NCI-H128 (cell line): Measurements from ENCODE around the gene LEPR.
"Not testable (repeated sequence)": the region's sequence is repeated elsewhere in the genome, so short reads cannot be mapped to it uniquely, and the experiment has no call there.

Experiments used
- DNase-seq: peaks from one replicate; lab custom pipeline; 2025; ENCODE audit not compliant: unreplicated experiment; lab: John Stamatoyannopoulos, UW

Gene LEPR

DNA sequence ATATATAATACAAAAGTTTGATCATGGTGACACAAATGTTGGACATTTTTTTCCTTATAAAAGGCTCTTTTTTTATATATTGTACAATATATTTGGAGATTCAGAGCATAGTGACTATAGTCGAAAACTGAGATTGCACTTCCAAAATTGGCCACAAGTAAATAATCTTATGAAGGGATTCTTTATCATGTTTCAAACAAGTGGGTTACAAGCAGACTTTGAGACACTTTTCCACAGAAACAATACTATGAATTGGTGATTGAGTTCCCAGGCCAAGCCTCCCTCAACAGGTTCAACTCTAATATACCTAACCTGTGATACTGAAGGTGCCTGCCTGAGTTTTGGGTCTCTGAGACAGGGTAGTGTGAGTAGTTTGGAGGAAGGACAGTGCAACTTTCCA is 13.8 kb downstream of the LEPR start:
- no peak for DNase-seq

DNA sequence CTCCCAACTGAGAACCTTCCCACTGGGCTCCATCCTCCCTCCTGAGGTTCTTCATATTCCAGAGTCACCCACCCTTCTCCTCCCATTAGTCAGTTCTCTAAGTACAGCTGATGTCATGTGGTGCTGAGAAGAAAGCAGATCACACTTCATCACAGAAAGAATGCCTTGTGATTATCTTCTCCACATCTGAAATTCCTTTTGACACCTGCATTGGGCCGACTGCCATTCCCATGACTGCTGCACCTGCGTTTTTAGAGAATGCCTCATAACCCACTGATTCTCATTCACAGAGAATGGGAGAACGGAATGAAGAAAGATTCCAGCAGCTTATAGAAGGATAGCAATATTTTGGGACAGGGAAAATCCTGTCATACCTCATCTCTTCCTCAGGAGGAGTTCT is 14.3 kb downstream of the LEPR start:
- no peak for DNase-seq

- no peak for DNase-seq
These were observed 15.5 kb downstream of the LEPR start for GRCh38 chr1:65435987-65436386.

DNA sequence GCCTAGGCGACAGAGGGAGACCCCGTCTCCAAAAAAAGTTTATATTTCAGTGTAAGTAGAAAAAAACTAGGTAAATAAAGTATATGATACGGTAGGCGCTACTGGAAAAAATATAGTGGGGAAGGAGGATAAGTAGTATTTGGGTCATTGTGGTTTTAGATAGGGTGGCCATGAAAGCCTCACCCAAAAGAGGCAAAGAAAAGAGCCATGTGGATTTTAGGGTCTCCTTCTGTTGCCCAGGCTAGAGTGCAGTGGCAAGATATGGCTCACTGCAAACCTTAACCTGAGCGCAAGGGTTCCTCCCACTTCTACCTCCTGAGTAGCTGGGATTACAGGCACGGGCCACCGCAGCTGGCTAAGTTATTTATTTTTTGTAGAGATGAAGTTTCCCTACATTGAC is 17.1 kb downstream of the LEPR start:
- DNase-seq = no peak

GRCh38 chr1:65440322-65440900 is 19.9 kb downstream of the LEPR start:
- DNase-seq = no peak

GRCh38 chr1:65440915-65441314 is 20.4 kb downstream of the LEPR start:
- no peak for DNase-seq

GRCh38 chr1:65441464-65441863 is 21.0 kb downstream of the LEPR start:
- DNase-seq = no peak

- no peak for DNase-seq
These were observed 22.0 kb downstream of the LEPR start for GRCh38 chr1:65442442-65442841.

DNA sequence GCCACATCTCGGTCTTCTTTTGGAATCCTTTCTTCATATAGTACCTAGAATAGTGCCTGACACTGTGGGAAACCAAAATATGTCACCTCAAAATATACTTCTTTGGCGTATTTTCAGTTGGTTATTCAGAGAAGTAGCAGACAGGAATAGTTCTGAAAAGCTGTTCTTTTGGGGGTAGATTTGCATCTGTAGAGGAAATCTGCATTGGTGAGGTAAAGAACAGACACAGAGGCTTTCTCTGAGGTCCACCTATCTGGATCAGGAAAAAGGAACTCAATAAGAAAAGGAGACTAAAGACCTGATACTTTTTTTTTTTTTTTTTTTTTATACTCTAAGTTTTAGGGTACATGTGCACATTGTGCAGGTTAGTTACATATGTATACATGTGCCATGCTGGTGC is 23.2 kb downstream of the LEPR start:
- no peak for DNase-seq

DNA sequence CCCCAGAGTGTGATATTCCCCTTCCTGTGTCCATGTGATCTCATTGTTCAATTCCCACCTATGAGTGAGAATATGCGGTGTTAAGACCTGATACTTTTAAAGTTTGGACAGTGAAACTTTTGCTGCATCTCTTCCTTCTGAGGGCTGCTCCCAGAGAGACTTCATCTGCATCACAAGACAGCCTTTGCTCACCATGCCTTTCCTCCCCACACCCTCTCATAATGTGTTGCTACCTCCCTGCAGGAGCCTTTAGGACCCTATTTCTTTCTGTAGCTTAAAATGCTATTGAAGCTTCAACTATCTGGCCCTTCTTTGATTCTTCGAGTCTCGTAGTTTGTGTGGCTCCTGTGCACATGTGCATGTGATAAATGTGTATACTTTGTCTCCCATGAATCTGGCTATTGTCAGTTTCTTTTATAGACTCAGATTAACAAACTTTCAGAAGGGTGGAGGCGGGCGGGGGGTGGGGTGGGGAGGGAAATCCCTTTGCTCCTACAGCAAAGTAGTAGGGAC is 23.7 kb downstream of the LEPR start:
- DNase-seq = no peak

GRCh38 chr1:65445837-65446236 is 25.4 kb downstream of the LEPR start:
- DNase-seq = no peak

- no peak for DNase-seq
These were observed 28.9 kb downstream of the LEPR start for GRCh38 chr1:65449214-65449823.

DNA sequence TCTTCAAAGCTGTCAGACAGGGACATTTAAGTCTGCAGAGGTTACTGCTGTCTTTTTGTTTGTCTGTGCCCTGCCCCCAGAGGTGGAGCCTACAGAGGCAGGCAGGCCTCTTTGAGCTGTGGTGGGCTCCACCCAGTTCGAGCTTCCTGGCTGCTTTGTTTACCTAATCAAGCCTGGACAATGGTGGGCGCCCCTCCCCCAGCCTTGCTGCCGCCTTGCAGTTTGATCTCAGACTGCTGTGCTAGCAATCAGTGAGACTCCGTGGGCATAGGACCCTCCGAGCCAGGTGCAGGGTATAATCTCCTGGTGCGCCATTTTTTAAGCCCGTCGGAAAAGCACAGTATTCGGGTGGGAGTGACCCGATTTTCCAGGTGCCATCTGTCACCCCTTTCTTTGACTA is 35.2 kb downstream of the LEPR start:
- DNase-seq = not testable (repeated sequence)

DNA sequence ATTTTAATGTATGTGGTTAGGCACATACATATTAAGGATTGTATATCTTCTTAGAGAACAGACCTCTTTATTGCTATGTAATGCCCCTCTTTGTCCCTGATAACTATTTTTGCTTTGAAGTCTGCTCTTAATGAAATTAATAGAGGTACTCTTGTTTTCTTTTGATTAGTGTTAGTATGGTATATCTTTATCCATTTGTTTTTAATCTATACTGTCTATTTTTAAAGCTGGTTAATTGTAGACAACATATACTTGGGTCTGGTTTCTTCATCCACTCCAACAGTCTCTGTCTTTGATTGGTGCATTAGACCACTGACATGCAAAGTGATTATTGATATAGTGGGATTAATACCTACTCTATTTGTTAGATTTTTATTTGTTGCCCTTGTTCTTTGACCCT is 36.0 kb downstream of the LEPR start:
- no peak for DNase-seq

DNA sequence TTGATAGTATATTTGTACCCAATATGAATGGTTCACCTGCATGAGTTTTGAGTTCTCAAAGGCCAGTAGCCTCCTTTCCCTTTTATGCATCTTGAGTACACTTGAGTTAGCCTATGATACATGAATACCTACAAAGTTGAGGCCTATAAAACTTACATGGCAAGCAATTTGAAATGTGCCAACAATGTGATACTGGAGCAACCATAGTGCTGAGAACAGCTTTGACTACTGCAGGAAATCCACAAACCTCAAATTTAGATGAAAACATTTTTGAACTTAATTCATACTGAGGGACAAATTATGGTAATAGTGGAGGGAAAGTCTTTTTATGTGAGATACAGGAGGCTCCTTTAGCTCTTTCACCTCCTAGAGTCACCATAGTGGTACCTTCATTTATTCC is 37.4 kb downstream of the LEPR start:
- DNase-seq = no peak

- DNase-seq = no peak
These were observed 38.4 kb downstream of the LEPR start for GRCh38 chr1:65458730-65459396.

DNA sequence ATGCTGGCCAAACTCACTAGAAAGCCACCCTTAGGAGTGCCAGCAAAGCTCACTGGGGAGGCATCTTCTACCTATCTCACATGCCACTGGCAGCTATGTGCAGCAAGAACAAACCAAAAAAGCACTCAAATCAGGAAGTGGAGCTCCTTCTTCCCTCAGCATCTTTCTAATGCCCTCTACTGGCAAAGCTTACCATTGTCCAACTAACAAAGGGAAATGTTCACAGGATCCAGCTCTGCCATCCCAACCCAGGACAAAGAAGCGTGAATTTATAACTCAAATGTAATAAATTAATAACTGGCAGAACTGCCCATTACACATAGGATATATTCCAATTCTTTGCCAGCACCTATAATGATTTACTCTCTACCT is 38.9 kb downstream of the LEPR start:
- DNase-seq = no peak

DNA sequence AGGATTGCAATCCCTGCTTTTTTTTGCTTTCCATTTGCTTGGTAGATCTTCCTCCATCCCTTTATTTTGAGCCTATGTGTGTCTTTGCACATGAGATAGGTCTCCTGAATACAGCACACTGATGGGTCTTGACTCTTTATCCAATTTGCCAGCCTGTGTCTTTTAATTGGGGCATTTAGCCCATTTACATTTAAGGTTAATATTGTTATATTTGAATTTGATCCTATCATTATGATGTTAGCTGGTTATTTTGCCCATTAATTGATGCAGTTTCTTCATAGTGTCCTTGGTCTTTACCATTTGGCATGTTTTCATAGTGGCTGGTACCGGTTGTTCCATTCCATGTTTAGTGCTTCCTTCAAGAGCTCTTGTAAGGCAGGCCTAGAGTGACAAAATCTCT is 45.4 kb downstream of the LEPR start:
- DNase-seq = not testable (repeated sequence)

- DNase-seq = no peak
These were observed 47.1 kb downstream of the LEPR start for GRCh38 chr1:65467536-65467935.

GRCh38 chr1:65469126-65469888 is 48.8 kb downstream of the LEPR start:
- no peak for DNase-seq

DNA sequence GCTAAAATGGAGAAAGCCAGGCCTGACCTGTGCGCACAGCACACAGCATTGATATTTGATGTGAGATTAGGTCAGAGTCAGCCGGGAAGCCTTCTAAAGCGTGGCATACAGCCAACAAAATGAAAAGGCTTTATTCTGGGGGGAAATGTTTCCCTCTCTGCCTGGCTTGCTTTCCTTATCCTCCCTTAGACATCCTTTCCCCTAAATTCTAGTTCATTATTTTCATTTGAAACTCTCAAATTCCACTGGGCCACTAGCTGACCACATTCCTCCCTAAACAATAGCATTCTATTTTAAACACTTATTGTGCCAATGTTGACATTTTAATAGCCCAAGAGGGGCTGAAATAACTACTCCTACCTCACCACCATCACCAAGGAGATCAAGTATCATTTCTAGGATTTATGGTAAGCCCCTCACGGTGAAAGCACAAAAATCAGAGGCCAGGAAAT is 49.4 kb downstream of the LEPR start:
- no peak for DNase-seq
